Amniotic epithelial cell (primary cell): ENCODE data around the gene KY.
"Not testable (repeated sequence)": the region's sequence is repeated elsewhere in the genome, so short reads cannot be mapped to it uniquely, and the experiment has no call there.

Source experiments
- DNase-seq: peaks from one replicate; pipeline ENCODE4 v3.0.0-alpha.2; 2010; ENCODE audit warnings: low read depth

Gene KY

GRCh38 chr3:134601539-134602439 lies 49.0 kb downstream of the KY start:
- peak; percentile 79 for DNase-seq

DNA sequence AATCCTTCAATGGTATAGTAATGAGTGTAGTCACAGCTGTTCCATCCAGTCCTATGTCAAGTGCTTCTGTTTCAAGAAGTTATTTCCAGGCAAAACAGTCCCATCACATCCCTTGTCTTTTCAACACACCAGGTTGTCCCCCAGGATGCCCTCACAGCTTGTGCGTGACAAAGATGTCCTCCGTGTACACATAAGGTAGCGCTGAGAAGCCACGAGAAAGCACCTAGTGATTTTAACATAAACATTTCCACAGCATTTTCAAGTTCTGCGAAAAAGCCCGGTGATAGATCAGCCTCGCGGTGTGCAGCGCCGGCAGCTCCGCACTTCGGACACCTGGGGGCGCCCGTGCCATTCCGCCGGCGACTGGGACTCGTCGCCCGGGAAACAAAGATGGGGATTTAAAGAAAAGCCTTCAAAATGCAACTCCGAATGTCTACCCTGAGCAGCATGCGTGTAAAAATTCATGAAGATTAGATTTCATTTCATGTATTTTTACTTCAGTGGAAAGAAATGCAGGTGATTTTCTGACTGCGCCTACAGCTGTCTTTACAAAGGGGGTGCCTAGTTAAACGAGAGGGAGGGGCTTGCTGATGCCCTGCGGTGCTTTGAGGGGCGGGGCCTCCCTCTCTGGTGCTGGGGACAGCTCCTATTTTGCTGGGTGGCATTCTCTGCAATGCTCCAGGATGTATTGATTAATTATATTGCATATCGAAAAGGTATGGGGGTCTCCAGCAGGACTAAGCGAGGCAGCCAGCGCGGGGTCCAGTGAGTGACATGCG lies 49.9 kb downstream of the KY start:
- peak; percentile 34 for DNase-seq

DNA sequence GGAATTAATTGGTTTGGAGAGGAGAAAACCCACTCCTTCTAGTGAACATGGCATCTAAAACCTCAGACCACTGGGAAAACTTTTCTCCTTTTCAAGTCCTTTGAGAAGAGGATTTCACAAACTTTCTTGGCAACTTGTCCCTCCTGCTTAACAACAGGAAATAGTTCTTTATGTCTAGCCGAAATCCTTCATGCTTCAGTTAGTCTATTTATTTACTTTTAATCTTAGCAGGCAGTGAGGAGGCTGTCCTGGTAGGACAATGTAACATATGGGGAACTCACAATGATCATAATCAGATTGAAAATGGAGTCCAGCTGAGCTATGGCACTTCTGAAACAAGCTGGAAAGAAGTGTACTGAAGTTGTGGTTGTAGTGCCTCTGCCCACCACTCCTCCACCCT lies 50.6 kb downstream of the KY start:
- no peak for DNase-seq

DNA sequence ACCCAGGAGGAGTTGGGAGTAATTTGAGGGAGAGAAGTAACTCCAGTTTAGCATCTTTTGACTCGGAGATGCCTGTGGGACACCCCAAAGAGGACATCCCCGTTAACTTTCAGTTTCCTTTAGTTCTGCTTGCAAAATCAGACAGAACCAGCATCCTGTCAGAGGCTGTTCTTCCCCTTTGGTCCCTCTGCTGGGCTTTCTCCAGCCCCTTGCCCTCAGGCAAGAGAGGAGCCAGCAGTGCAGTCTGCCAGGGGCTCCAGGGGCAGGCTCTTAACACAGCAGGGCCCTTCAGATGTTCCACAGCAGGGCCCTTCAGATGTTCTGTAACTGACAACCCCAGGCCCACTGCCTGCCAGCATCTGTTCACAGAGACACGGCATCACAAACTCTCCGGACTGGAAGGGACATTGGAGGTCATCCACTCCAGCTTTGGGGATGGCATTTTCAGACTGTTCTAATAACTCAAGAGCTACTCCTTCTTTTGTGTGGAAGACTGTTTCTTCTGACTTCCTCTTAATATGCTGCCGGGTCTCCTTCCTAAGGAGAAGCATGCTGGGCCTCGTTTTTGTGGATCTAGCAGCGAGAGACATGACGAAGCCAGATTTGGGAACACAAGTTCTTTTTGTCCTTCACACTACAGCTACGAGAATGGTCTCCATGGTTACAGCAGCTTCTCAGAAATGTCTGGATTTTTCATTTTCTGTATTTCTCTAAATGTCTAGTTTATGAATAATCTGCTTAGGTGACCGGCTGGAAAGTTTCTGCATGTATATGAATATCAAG lies 51.9 kb downstream of the KY start:
- DNase-seq: no peak

DNA sequence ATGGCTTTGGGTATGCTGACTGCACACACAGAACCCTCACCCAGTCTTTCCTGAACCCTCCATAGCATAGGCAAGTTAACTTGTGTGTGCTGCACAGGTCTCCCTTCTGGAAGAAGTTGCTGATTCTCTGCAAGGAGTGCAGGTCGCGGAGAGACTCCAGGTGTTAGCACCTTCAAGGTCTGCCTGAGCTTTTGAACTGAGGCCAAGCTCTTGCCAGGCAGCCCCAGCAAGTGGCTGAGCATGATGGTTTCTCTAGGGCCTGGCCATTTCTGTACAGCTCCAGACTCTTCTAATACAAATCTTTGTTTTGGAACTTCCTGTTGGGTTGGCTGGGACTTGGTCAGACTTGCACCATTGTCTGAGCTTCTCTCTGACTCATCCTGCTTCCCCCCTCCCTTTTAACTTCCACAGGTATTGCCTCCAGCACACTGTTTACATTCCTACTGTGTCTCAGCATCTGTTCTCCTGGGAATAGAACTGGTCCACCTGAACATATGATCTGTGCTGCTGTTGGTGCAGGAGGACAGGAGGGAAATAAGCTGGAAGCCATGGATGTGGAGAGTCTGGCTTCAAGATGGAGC lies 53.3 kb downstream of the KY start:
- no peak for DNase-seq

DNA sequence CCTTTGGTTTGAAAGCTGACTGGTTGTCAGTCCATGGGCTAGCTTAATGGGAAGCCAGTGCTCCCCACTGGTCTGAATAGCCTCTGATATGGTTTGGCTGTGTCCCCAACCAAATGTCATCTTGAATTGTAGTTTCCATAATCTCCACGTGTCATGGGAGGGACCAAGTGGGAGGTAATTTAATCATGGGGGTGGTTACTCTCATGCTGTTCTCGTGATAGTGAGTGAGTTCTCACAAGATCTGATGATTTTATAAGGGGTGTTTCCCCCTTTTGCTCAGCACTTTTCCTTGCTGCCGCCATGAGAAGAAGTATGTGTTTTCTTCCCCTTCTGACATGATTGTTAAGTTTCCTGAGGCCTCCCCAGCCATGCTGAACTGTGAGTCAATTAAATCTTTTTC lies 55.8 kb downstream of the KY start:
- not testable (repeated sequence) for DNase-seq

DNA sequence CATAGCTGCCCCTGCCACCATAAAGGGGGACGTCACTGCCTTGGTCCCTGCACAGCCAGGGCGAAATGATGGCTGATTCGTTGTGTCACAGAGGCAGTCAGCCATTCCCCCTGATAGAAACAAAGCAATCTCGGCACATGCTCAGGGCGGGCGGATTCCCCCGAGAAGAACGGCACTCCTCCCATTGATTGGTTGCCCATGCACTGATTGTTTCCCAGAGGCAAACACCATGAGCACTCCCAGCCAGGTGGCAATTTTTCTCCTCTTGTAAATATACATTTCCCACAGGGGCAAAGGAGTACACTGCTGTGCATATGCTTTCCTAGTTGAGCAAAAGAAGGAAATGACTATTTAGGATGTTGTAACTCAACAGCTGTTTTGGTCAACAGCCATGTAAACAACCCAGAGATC lies 56.5 kb downstream of the KY start:
- DNase-seq: no peak

GRCh38 chr3:134592806-134593205 lies 58.0 kb downstream of the KY start:
- no peak for DNase-seq

DNA sequence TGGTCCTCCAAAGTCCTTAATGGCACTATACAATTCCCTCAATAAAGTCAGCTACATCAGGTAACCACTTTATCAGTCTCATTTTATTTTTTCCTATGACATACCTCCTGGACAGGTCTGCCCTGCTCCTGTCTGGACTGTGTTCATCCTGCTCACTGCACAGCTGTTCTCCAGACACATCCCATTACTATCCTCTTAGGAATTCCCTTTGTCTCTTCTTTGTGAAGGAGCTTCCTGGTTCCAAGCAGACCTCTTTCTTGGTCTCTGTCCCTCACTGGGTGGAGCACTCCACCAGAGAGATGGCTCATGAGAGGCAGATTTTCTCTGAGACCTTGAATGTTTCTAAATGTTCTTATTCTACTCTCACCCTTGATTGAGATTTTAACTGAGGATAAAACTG lies 60.1 kb downstream of the KY start:
- no peak for DNase-seq

GRCh38 chr3:134579141-134579665 lies 71.6 kb downstream of the KY start:
- DNase-seq: no peak

- DNase-seq: no peak
Observed at GRCh38 chr3:134576831-134577230, 74.0 kb downstream of the KY start.

DNA sequence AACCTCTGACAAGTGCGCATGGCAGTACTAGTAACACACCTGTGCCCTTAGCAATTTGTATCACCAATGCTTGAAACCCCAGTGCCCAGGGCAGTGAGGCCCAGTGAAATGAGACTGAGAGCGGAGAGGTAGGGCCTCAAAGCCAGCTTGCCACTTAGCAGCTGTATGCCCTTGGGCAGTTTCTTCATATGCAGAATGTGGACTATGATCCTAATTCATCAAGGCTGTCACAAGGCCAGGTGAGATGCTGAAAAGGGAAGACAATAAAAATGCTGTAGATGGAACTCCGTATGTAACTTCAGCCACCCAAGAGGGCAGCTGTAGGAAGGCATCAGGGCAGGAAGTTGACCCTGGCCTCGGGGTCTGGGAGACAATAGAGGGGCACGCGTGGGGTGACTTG lies 74.4 kb downstream of the KY start:
- DNase-seq: no peak

DNA sequence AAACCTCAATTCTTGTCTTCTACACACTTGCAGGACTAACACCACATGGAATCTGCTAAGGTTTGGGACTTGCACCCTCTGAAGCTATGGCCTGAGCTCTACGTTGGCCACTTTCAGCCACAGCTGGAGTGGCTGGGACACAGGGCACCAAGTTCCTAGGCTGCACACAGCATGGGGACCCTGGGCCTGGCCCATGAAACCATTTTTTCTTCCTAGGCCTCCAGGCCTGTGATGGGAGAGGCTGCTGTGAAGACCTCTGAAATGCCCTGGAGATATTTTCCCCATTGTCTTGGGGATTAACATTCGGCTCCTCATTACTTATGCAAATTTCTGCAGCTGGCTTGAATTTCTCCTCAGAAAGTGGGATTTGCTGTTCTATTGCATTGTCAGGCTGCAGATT lies 80.9 kb downstream of the KY start:
- not testable (repeated sequence) for DNase-seq

GRCh38 chr3:134568790-134569189 lies 82.0 kb downstream of the KY start:
- DNase-seq: no peak

DNA sequence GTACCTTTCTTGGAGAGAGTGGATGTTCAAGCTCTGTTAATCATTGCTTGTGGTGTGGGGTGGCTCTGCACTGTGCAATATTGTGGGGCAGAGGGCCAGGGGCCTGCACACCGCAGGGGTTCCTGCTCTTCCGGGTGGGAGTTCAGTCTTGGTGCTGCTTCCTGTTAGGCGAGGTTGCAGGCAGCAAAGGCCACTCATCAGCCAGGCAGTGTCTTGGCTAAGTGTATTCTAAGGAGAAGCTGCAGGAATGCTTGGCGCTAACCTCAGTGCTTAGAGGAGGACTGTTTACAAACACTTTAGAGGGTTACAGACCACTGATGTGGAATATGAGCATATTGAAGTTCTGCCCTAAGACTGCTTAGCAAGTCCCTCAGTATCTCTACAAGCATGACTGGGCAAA lies 83.2 kb downstream of the KY start:
- DNase-seq: no peak

DNA sequence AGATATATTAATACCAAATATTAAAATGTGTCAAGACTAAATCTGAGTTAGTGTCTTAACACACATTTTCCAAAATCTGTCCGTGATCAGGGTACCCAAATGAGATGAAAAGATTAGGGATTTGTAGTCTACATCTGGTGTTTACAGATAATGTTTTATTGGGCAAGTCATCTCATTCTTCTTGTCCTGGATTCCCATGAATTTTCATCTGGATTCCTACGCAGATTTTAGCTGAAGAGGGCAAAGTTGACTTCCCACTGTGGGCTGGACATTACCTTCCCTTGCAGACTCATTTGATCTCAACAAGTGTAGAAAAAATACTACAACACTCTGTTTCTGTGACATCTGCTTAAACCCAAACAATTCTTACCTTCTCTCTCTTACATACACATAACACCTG lies 85.8 kb downstream of the KY start:
- DNase-seq: no peak

- no peak for DNase-seq
Observed at GRCh38 chr3:134563601-134564000, 87.2 kb downstream of the KY start.

DNA sequence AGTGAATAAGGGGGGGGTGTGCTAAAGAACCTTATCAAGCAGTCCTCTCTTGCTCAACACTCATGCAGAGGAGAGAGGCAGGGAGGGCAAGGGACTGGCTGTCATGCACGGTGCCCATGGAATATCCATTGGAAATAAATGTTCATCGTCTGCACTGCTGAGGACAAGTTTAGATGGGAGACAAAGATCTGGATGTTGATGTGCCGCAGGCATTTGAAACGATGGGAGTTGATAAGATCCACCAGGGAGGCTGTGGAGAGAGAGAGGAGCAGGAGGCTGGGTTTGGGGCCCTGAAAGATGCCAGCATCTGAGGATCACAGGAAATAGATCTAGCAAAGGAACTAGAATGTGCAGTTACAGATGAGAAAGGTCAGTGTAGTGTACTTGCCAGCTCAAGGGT lies 88.8 kb downstream of the KY start:
- no peak for DNase-seq

DNA sequence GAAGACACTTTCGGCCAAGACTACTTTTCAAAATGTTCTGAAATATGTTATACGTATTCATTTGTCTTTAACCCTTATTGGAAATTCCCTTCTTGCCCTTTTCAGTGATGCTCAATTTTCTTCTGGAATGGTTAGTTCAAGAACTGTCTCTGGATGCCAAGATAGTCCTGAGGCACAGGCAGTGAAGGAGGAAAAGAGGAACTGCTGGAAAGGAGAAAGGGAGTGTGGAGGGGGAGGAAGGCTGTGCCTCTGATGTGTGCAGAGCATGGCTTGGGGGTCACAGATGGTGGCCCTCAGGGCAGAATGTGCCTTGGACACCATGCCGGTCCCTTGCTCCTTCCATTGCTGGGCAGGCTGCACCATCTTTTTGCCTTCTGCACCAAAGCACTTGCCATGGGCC lies 91.2 kb downstream of the KY start:
- no peak for DNase-seq
